ENCODE measurements around the gene NPAS3.

The NPAS3 gene

GRCh38 chr14:33040372-33041140 lies 101.9 kb downstream of the NPAS3 start:
- H3K27ac Mint-ChIP-seq (ENCODE audit: low read depth), result no peak overlapping the region
- H3K4me3 Mint-ChIP-seq, result no peak overlapping the region
- H3K27me3 Mint-ChIP-seq, result no peaks in the 10 kb centered on the region
- no peak for ATAC-seq (replicated peaks; ENCODE audit: extremely low read depth, poor library complexity, severe bottlenecking)
- DNase-seq (ENCODE audit: low spot score in 2 of 2), result no peak
- no peaks in the 10 kb centered on the region for H3K36me3 Mint-ChIP-seq (ENCODE audit: insufficient read depth)
- H3K4me1 Mint-ChIP-seq, result no peaks in the 10 kb centered on the region
- peaks cover 14% of the 10 kb centered on the region for H3K9me3 Mint-ChIP-seq

GRCh38 chr14:33042591-33042990 lies 103.9 kb downstream of the NPAS3 start:
- Mint-ChIP-seq H3K36me3 (ENCODE audit: insufficient read depth) (no peaks in the 10 kb centered on the region), H3K9me3 (peaks cover 18% of the 10 kb centered on the region), H3K27ac (ENCODE audit: low read depth) (no peak overlapping the region), H3K27me3 (no peaks in the 10 kb centered on the region), H3K4me1 (no peaks in the 10 kb centered on the region), H3K4me3 (no peak overlapping the region)
- no peak for DNase-seq (ENCODE audit: low spot score in 2 of 2)
- ATAC-seq (replicated peaks; ENCODE audit: extremely low read depth, poor library complexity, severe bottlenecking), result no peak

- no peak for ATAC-seq (replicated peaks; ENCODE audit: extremely low read depth, poor library complexity, severe bottlenecking)
- no peaks in the 10 kb centered on the region for H3K36me3 Mint-ChIP-seq (ENCODE audit: insufficient read depth)
- no peaks in the 10 kb centered on the region for H3K4me1 Mint-ChIP-seq
- no peak for DNase-seq (ENCODE audit: low spot score in 2 of 2)
- H3K4me3 Mint-ChIP-seq, result no peak overlapping the region
- H3K27me3 Mint-ChIP-seq, result no peaks in the 10 kb centered on the region
- no peak overlapping the region for H3K27ac Mint-ChIP-seq (ENCODE audit: low read depth)
- peaks cover 30% of the 10 kb centered on the region for H3K9me3 Mint-ChIP-seq
Observed at GRCh38 chr14:33045760-33046159, 107.1 kb downstream of the NPAS3 start.

- Mint-ChIP-seq H3K4me1 (no peaks in the 10 kb centered on the region), H3K27ac (ENCODE audit: low read depth) (no peak overlapping the region), H3K27me3 (no peaks in the 10 kb centered on the region), H3K36me3 (ENCODE audit: insufficient read depth) (no peaks in the 10 kb centered on the region), H3K9me3 (peaks cover 19% of the 10 kb centered on the region), H3K4me3 (no peak overlapping the region)
- ATAC-seq (replicated peaks; ENCODE audit: extremely low read depth, poor library complexity, severe bottlenecking), result no peak
- no peak for DNase-seq (ENCODE audit: low spot score in 2 of 2)
Observed at GRCh38 chr14:33052943-33053342, 114.3 kb downstream of the NPAS3 start.

GRCh38 chr14:33056213-33056612 lies 117.5 kb downstream of the NPAS3 start:
- Mint-ChIP-seq H3K4me3 (no peak overlapping the region), H3K4me1 (no peaks in the 10 kb centered on the region), H3K27me3 (no peaks in the 10 kb centered on the region), H3K27ac (ENCODE audit: low read depth) (no peak overlapping the region), H3K9me3 (peaks cover 19% of the 10 kb centered on the region), H3K36me3 (ENCODE audit: insufficient read depth) (no peaks in the 10 kb centered on the region)
- DNase-seq (ENCODE audit: low spot score in 2 of 2) (no peak), ATAC-seq (replicated peaks; ENCODE audit: extremely low read depth, poor library complexity, severe bottlenecking) (no peak)

GRCh38 chr14:33057585-33057984 lies 118.9 kb downstream of the NPAS3 start:
- H3K9me3 Mint-ChIP-seq, result peaks cover 25% of the 10 kb centered on the region
- H3K27ac Mint-ChIP-seq (ENCODE audit: low read depth), result no peak overlapping the region

GRCh38 chr14:33061667-33062325 lies 123.1 kb downstream of the NPAS3 start:
- Mint-ChIP-seq H3K9me3 (peaks cover 18% of the 10 kb centered on the region), H3K27me3 (no peaks in the 10 kb centered on the region), H3K36me3 (ENCODE audit: insufficient read depth) (no peaks in the 10 kb centered on the region), H3K27ac (ENCODE audit: low read depth) (no peak overlapping the region), H3K4me1 (no peaks in the 10 kb centered on the region), H3K4me3 (no peak overlapping the region)
- ATAC-seq (replicated peaks; ENCODE audit: extremely low read depth, poor library complexity, severe bottlenecking) (no peak), DNase-seq (ENCODE audit: low spot score in 2 of 2) (no peak)

More at GRCh38 chr14:33057585-33057984, 118.9 kb downstream of the NPAS3 start:
- Mint-ChIP-seq H3K4me3 (no peak overlapping the region), H3K4me1 (no peaks in the 10 kb centered on the region), H3K27me3 (no peaks in the 10 kb centered on the region), H3K36me3 (ENCODE audit: insufficient read depth) (no peaks in the 10 kb centered on the region)
- no peak for ATAC-seq (replicated peaks; ENCODE audit: extremely low read depth, poor library complexity, severe bottlenecking)
- no peak for DNase-seq (ENCODE audit: low spot score in 2 of 2)

- H3K27ac Mint-ChIP-seq (ENCODE audit: low read depth), result no peak overlapping the region
- no peaks in the 10 kb centered on the region for H3K36me3 Mint-ChIP-seq (ENCODE audit: insufficient read depth)
- H3K4me1 Mint-ChIP-seq, result no peaks in the 10 kb centered on the region
- peaks cover 20% of the 10 kb centered on the region for H3K9me3 Mint-ChIP-seq
- ATAC-seq (replicated peaks; ENCODE audit: extremely low read depth, poor library complexity, severe bottlenecking), result no peak
- no peaks in the 10 kb centered on the region for H3K27me3 Mint-ChIP-seq
- DNase-seq (ENCODE audit: low spot score in 2 of 2), result no peak
- no peak overlapping the region for H3K4me3 Mint-ChIP-seq
Observed at GRCh38 chr14:33062476-33062875, 123.8 kb downstream of the NPAS3 start.

- ATAC-seq (replicated peaks; ENCODE audit: extremely low read depth, poor library complexity, severe bottlenecking) (no peak), DNase-seq (ENCODE audit: low spot score in 2 of 2) (no peak)
- H3K4me3 Mint-ChIP-seq, result no peak overlapping the region
- H3K36me3 Mint-ChIP-seq (ENCODE audit: insufficient read depth), result no peaks in the 10 kb centered on the region
- H3K4me1 Mint-ChIP-seq, result no peaks in the 10 kb centered on the region
- no peaks in the 10 kb centered on the region for H3K27me3 Mint-ChIP-seq
- H3K9me3 Mint-ChIP-seq, result peaks cover 24% of the 10 kb centered on the region
- H3K27ac Mint-ChIP-seq (ENCODE audit: low read depth), result no peak overlapping the region
Observed at GRCh38 chr14:33062881-33063280, 124.2 kb downstream of the NPAS3 start.

GRCh38 chr14:33063521-33063920 lies 124.8 kb downstream of the NPAS3 start:
- H3K27me3 Mint-ChIP-seq, result no peaks in the 10 kb centered on the region
- DNase-seq (ENCODE audit: low spot score in 2 of 2) (no peak), ATAC-seq (replicated peaks; ENCODE audit: extremely low read depth, poor library complexity, severe bottlenecking) (no peak)
- H3K4me3 Mint-ChIP-seq, result no peak overlapping the region
- H3K27ac Mint-ChIP-seq (ENCODE audit: low read depth), result no peak overlapping the region
- no peaks in the 10 kb centered on the region for H3K36me3 Mint-ChIP-seq (ENCODE audit: insufficient read depth)
- peaks cover 27% of the 10 kb centered on the region for H3K9me3 Mint-ChIP-seq
- no peaks in the 10 kb centered on the region for H3K4me1 Mint-ChIP-seq

- ATAC-seq (replicated peaks; ENCODE audit: extremely low read depth, poor library complexity, severe bottlenecking) (no peak), DNase-seq (ENCODE audit: low spot score in 2 of 2) (no peak)
- Mint-ChIP-seq H3K4me1 (no peaks in the 10 kb centered on the region), H3K27me3 (no peaks in the 10 kb centered on the region), H3K27ac (ENCODE audit: low read depth) (no peak overlapping the region), H3K9me3 (peaks cover 26% of the 10 kb centered on the region), H3K36me3 (ENCODE audit: insufficient read depth) (no peaks in the 10 kb centered on the region), H3K4me3 (no peak overlapping the region)
Observed at GRCh38 chr14:33065634-33066033, 127.0 kb downstream of the NPAS3 start.

- Mint-ChIP-seq H3K27me3 (no peaks in the 10 kb centered on the region), H3K4me1 (no peaks in the 10 kb centered on the region), H3K27ac (ENCODE audit: low read depth) (no peak overlapping the region), H3K36me3 (ENCODE audit: insufficient read depth) (no peaks in the 10 kb centered on the region), H3K9me3 (peaks cover 20% of the 10 kb centered on the region), H3K4me3 (no peak overlapping the region)
- ATAC-seq (replicated peaks; ENCODE audit: extremely low read depth, poor library complexity, severe bottlenecking), result no peak
- no peak for DNase-seq (ENCODE audit: low spot score in 2 of 2)
Observed at GRCh38 chr14:33068040-33068439, 129.4 kb downstream of the NPAS3 start.

- Mint-ChIP-seq H3K4me3 (no peak overlapping the region), H3K4me1 (no peaks in the 10 kb centered on the region), H3K36me3 (ENCODE audit: insufficient read depth) (no peaks in the 10 kb centered on the region), H3K9me3 (peaks cover 20% of the 10 kb centered on the region), H3K27me3 (no peaks in the 10 kb centered on the region), H3K27ac (ENCODE audit: low read depth) (no peak overlapping the region)
- ATAC-seq (replicated peaks; ENCODE audit: extremely low read depth, poor library complexity, severe bottlenecking), result no peak
- no peak for DNase-seq (ENCODE audit: low spot score in 2 of 2)
Observed at GRCh38 chr14:33068626-33069025, 129.9 kb downstream of the NPAS3 start.

Data from central memory CD8-positive, alpha-beta T cell (primary cell).